Measurements from ENCODE around the gene CHRNA3. TPM values are rescaled to one million over a fixed set of nuclear protein-coding genes. Genes with fewer than 3 reads are reported as not detected.
"Not testable (repeated sequence)": the region's sequence is repeated elsewhere in the genome, so short reads cannot be mapped to it uniquely, and the experiment has no call there.

Gene CHRNA3
- total RNA-seq, 1 experiment from 2014 or later, result not detected

GRCh38 chr15:78617516-78617915 is 3.3 kb downstream of the CHRNA3 start:
- no peak for DNase-seq (ENCODE audit: low read depth)

- no peak for DNase-seq (ENCODE audit: low read depth)
These were observed 3.7 kb downstream of the CHRNA3 start for GRCh38 chr15:78617076-78617475.

GRCh38 chr15:78616506-78616905 is 4.3 kb downstream of the CHRNA3 start:
- no peak for DNase-seq (ENCODE audit: low read depth)

GRCh38 chr15:78615151-78615589 is 5.6 kb downstream of the CHRNA3 start:
- DNase-seq (ENCODE audit: low read depth), result no peak

DNA sequence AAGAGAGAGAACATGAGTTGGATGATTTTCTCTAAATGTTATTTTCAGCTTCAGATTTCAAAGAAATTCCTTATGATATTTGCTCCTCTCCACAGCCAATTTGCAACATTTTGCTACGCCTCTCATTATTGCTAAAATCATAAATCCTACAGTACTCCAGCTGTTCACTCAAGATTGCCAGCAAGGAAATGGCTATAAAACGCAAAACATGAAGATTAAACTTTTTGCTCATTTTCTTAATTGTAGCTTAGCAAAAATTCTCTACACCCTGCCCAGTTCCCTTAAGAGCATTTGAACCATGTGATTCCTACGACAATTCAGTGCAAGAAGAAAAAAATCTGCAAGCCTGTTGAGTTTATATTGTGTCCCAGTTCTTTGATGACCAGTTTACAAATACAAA is 6.8 kb downstream of the CHRNA3 start:
- no peak for DNase-seq (ENCODE audit: low read depth)

DNA sequence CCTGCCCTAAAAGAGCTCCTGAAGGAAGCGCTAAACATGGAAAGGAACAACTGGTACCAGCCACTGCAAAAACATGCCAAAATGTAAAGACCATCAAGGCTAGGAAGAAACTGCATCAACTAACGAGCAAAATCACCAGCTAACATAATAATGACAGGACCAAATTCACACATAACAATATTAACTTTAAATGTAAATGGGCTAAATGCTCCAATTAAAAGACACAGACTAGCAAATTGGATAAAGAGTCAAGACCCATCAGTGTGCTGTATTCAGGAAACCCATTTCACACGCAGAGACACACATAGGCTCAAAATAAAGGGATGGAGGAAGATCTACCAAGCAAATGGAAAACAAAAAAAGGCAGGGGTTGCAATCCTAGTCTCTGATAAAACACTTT is 11.2 kb downstream of the CHRNA3 start:
- not testable (repeated sequence) for DNase-seq (ENCODE audit: low read depth)

DNA sequence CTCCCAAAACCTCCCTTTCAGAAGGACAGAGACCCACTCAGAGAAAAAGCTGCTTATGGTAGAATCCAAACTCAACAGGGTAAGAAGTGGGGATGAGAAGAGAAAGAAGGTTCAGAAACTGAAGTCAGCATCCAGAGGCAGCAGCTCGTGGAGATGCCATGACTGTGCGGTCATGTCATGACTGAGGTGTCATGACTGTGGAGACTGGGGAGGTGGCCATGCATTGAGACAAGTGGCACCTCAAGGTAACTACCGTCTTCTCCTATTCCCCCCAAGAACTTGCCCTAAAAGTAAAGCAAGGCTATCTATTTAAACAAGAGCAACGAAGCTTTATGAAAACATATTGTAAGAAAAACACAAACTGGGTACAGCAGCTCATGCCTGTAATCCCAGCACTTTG is 15.1 kb downstream of the CHRNA3 start:
- DNase-seq (ENCODE audit: low read depth), result no peak

DNA sequence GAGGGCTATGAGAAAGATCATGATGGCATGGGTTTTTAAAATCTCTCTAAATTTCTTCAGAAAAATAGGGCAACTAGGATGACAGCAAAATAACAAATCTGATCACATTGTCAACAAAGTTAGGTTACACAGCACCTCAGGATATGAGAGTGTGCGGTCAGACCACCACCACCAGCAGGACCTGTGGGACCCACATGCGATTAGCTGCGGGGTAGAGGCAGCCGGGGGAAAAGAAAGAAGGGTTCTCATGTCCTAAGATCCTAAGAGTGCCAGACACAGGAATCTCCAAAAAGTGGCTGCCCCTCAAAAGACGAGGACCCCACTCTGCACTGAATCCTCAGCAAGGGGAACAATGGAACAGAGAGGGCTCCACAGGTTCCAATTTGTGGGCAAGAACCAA is 15.6 kb downstream of the CHRNA3 start:
- no peak for DNase-seq (ENCODE audit: low read depth)

- no peak for DNase-seq (ENCODE audit: low read depth)
These were observed 16.4 kb downstream of the CHRNA3 start for GRCh38 chr15:78604420-78604819.

GRCh38 chr15:78603467-78603866 is 17.3 kb downstream of the CHRNA3 start:
- DNase-seq (ENCODE audit: low read depth), result no peak

GRCh38 chr15:78599189-78599588 is 21.6 kb downstream of the CHRNA3 start:
- DNase-seq (ENCODE audit: low read depth), result no peak

DNA sequence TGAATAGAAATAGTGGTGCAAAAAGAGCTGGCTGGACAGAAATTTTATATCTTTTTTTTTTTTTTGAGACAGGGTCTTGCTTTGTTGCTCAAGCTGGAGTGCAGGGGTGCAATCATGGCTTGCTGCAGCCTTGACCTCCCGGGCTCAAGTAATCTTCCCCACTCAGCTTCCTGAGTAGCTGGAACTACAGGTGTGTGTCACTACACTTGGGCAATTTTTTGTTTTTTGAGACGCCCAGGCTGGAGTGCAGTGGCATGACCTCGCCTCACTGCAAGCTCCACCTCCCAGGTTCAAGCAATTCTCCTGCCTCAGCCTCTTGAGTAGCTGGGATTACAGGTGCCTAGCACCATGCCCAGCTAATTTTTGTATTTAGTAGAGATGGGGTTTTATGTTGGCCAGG is 22.4 kb downstream of the CHRNA3 start:
- no peak for DNase-seq (ENCODE audit: low read depth)

DNA sequence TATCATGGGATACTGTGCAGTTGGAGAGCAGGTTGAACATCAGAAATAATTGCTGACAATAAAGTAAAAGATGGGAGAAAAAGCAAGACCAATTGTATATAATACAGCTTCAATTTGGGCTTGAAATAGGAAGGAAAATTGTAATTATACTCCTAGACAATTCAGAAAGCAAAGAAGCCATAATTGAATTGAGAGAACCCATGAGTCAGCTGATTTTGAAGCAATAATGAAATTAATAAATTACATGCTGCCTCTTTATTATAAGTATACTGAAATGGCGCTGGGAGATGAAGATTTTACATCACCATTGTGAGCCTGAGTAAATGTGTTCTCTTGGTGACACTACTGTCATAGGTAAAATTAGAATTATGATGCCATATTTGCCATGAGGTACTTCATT is 23.2 kb downstream of the CHRNA3 start:
- no peak for DNase-seq (ENCODE audit: low read depth)

DNA sequence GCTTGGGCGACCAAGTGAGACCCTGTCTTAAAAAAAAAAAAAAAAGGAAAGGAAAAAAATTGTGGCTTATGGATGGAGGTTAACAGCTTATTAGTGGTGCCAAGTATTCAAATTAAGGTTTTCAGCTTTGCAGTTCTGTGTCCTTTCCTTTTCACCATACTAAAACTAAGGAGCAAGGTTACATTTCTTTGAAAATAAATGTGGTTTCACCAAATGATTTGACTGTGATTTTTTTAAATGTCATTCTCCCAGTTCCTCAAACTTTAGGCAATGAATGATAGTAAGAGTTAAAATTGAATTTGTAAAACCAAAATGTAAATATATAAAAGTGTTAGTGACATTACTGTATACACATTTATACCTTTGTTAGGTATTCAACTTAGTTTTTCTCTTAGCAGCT is 45.9 kb downstream of the CHRNA3 start:
- no peak for DNase-seq (ENCODE audit: low read depth)

GRCh38 chr15:78573416-78573815 is 47.4 kb downstream of the CHRNA3 start:
- no peak for DNase-seq (ENCODE audit: low read depth)

- no peak for DNase-seq (ENCODE audit: low read depth)
These were observed 49.4 kb downstream of the CHRNA3 start for GRCh38 chr15:78571382-78571781.

DNA sequence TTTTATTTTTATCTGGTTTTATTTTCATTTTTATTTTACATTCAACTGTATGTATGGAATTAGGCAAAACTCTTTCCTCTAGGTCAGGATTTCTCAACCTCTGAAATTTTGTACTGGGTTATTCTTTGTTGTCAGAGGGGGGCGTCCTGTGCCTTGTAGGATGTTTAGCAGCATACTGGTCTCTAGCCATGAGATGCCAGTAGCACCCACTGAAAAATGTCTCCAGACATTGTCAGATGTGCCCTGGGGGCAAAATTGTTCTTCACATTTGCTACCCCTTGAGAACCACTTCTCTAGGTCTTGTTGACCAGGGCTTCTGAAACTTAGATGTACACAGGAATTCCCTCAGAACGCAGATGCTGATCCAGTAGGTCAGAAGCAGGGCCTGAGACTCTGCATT is 50.1 kb downstream of the CHRNA3 start:
- peak; percentile 14 for DNase-seq (ENCODE audit: low read depth)

DNA sequence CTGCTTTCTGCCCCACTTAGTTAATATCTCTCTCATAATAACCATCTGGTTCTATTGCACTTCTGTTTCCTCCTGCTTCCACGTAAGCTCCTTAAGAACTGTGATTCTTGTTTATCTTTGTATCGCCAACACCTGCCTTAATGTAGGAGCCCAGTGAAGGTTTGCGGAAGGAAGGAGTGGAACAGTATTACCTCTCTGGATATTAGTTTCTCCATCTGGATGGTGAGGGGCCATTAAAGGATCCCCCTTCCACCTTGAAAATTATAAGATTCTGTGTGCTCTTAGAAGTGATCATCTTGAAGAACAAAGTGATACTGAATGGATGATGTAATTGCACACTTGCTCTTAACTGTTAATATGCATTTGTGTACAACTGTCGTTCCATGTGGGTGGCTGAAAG is 53.3 kb downstream of the CHRNA3 start:
- DNase-seq (ENCODE audit: low read depth), result no peak

DNA sequence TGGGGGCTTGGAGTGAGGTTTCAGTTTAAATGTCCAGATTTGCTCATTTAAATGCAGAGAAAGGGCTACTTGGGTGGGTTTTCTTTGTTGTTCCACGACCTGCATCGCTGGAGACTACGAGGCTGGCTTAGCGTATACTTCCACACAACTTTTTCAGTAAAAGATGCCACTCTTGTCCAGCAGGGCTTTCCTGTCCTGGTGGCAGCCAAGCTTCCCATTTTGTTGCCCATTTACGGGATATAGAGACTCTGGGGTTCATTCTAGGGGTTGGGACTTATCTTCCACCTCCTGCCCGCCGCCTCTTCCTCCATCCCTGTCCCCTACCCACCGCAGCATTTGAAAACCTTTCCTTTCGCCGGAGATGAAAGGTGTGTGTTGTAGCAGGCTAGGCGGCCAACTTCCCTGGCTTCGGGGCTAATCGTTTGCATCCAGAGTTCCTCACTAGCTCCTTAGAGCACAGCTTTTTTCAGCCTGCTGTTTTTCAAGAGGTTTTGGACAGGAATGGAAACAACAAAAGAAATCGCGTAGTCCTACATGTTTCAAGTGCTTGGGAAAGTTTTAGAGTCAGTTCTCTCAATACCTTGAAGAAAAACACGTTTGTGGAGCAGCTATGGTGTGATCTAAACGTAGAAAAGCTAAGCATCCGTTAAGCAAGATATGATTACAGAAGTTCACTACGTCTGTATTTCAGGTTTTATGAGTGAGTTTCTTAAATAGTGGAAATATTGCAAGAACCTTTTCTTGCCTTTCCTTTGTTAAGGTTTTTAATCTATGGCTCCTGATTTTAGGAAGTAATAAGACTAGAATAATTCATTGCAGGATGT is 54.6 kb downstream of the CHRNA3 start:
- peak; percentile 51 for DNase-seq (ENCODE audit: low read depth)

DNA sequence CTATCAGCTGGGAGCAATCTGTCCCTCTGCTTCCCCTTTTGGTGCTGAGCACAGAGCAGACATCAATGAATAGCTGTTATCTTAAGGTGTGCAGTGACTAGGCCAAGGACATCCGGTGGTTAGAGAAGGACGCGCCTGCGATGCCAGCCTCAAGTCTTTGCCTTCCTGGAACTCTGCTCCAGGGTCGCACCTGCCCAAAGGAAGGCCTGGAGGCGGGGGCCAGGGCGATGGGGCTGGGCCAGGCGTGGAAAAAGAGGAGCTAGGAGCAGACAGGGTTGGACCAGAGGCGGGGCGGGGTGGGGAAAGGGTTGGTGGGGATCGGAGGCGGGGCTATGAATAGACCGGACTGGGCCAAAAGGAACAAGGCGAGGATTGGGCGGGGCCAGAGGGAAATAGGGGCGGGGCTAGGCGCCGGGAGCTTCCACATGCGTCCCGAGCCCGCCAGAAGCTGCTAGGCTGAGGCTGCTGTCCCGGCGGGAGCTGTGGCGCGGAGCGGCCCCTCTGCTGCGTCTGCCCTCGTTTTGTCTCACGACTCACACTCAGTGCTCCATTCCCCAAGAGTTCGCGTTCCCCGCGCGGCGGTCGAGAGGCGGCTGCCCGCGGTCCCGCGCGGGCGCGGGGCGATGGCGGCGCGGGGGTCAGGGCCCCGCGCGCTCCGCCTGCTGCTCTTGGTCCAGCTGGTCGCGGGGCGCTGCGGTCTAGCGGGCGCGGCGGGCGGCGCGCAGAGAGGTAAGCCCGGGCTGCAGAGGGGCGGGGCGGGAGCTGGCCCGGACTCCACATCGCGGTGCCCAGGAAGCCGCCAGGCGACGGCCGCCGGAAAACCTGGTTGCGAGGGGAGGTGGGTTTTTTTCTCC is 55.5 kb downstream of the CHRNA3 start, which contains the start of gene CHRNA5:
Gene CHRNA5, plus strand, starts transcription at position 424 of the 854 bp plus-strand sequence. Its CDS starts 200 bp downstream, at position 624.
- peak; percentile 89 for DNase-seq (ENCODE audit: low read depth)

DNA sequence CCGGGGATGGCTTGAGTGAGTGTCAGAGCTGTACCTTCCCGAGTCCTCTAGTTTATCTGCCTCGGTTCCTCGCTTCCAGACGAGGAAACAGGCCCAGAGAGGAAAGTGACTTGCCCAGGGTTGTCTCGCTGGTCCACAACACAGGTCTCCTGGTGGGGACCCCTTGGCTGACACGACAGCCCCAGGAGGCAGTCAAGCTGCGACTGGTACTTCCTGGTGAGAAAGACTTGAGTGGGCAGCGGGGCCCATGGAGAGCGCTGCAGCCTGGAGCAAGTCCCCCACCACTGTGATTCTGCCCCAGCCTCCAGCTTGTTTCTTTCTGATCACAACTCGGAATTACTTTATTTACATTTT is 56.1 kb downstream of the CHRNA3 start:
- no peak for DNase-seq (ENCODE audit: low read depth)

- no peak for DNase-seq (ENCODE audit: low read depth)
These were observed 57.7 kb downstream of the CHRNA3 start for GRCh38 chr15:78563092-78563491.

DNA sequence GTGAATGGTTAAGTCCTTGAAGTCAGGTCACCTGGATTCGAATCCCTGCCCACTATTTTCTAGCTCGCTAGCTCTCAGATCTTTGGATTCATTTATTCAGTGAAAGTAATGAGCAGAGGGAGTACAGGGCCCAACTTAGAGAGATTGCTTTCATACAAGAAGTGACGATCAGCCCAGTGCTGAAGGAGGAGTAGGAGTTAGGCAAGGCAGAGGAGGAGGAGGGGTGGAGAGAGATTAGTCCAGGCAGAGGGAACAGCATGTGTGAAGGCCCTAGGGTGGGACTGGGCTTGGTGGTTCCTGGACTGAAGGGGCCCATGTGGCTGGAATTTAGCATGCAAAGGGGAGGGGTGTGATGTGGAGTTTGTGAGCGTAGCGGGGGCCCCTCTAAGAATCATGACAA is 59.3 kb downstream of the CHRNA3 start:
- DNase-seq (ENCODE audit: low read depth), result no peak
